SW480 (cell line): ENCODE results near the gene APIP.

Experiments
- DNase-seq: peaks from one replicate; pipeline ENCODE4 v3.0.0-alpha.2; 2016; ENCODE audit warnings: low spot score

Gene APIP

GRCh38 chr11:34916015-34916842 lies at the start of gene APIP, which contains the start of gene PDHX:
TSS of gene APIP (minus strand) at chr11:34916379. CDS start at chr11:34916284, 95 bp downstream.
TSS of gene PDHX (plus strand) at chr11:34916618. CDS start at chr11:34916656, 38 bp downstream.
- peak; percentile 98 for DNase-seq

- DNase-seq: no peak
Measured at GRCh38 chr11:34964610-34965331, 48.6 kb upstream of the APIP start.

- no peak for DNase-seq
Measured at GRCh38 chr11:34963351-34963750, 47.2 kb upstream of the APIP start.

- DNase-seq: no peak
Measured at GRCh38 chr11:34962034-34962433, 45.9 kb upstream of the APIP start.

- DNase-seq: no peak
Measured at GRCh38 chr11:34960277-34960676, 44.1 kb upstream of the APIP start.

- no peak for DNase-seq
Measured at GRCh38 chr11:34959770-34960169, 43.6 kb upstream of the APIP start.

- DNase-seq: no peak
Measured at GRCh38 chr11:34957606-34958005, 41.4 kb upstream of the APIP start.

GRCh38 chr11:34957206-34957605 lies 41.0 kb upstream of the APIP start:
- DNase-seq: no peak

GRCh38 chr11:34953955-34954354 lies 37.8 kb upstream of the APIP start:
- DNase-seq: no peak

- DNase-seq: no peak
Measured at GRCh38 chr11:34948696-34949095, 32.5 kb upstream of the APIP start.

GRCh38 chr11:34944692-34945091 lies 28.5 kb upstream of the APIP start:
- no peak for DNase-seq

- no peak for DNase-seq
Measured at GRCh38 chr11:34941688-34942087, 25.5 kb upstream of the APIP start.

- DNase-seq: no peak
Measured at GRCh38 chr11:34940026-34940677, 24.0 kb upstream of the APIP start.

- no peak for DNase-seq
Measured at GRCh38 chr11:34938611-34939010, 22.4 kb upstream of the APIP start.

GRCh38 chr11:34936945-34937629 lies 20.9 kb upstream of the APIP start:
- DNase-seq: no peak

GRCh38 chr11:34929794-34930763 lies 13.9 kb upstream of the APIP start:
- peak; percentile 77 for DNase-seq

GRCh38 chr11:34928960-34929680 lies 12.9 kb upstream of the APIP start:
- DNase-seq: no peak

- DNase-seq: no peak
Measured at GRCh38 chr11:34928268-34928959, 12.2 kb upstream of the APIP start.

- DNase-seq: no peak
Measured at GRCh38 chr11:34926831-34927132, 10.6 kb upstream of the APIP start.
